Testis (tissue), 2 donors: Measurements from ENCODE around the gene RPS6KL1.

Experiments
- POLR2A ChIP-seq: fragments of 450-650 bp; IDR thresholded peaks from one replicate; pipeline ENCODE4 v1.6.1; 2017; ENCODE audit warnings: antibody characterized with exemption, mild to moderate bottlenecking, moderate library complexity
- TF ChIP-seq, protein P1 (sequence below), 3 experiments: fragments of 450-650 bp in 2 of 3; fragments of 200-600 bp in 1 of 3; sonication (generic) in 1 of 3; IDR thresholded peaks; one replicate each; pipeline ENCODE4 v1.5.1; 2016 to 2019; ENCODE audit warnings: antibody characterized with exemption in 3 of 3, mild to moderate bottlenecking in 2 of 3, moderate library complexity in 1 of 3

DNA sequence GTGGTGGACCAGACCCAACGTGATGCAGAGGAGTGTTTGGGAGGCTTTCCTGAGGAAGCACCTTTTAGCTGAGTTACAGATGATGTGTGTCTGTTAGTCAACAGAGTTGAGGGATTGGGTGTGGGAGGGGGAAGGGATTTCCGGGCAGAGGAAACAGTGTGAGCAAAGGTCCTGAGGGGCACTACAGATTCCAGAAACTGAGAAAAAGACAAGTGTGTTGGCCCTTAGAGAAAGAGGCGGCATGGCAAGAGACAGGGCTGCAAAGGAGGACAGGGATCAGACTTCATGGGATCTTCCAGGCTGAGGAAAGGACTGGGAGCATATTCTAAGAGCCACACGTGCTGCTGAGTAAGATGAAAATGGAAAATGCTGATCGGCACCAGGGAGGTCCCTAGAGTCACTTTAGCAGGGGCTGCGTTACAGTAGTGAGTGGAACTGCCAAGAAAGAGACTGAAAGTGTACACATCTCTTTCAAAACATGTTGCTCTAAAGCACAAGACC is 9.4 kb upstream of the RPS6KL1 start:
- TF ChIP-seq, protein P1, sequence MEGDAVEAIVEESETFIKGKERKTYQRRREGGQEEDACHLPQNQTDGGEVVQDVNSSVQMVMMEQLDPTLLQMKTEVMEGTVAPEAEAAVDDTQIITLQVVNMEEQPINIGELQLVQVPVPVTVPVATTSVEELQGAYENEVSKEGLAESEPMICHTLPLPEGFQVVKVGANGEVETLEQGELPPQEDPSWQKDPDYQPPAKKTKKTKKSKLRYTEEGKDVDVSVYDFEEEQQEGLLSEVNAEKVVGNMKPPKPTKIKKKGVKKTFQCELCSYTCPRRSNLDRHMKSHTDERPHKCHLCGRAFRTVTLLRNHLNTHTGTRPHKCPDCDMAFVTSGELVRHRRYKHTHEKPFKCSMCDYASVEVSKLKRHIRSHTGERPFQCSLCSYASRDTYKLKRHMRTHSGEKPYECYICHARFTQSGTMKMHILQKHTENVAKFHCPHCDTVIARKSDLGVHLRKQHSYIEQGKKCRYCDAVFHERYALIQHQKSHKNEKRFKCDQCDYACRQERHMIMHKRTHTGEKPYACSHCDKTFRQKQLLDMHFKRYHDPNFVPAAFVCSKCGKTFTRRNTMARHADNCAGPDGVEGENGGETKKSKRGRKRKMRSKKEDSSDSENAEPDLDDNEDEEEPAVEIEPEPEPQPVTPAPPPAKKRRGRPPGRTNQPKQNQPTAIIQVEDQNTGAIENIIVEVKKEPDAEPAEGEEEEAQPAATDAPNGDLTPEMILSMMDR (IDR thresholded peaks at IDR 0.05) = no peak
- TF ChIP-seq POLR2A = no peak
